Thyroid gland (tissue), 4 donors: Measurements from ENCODE around the gene APP. TPM values are rescaled to one million over a fixed set of nuclear protein-coding genes. Genes with fewer than 3 reads are reported as not detected.

Source experiments
- DNase-seq, 2 donors: peaks; one replicate each; pipeline ENCODE4 v3.0.0-alpha.2; 2019
- H3K27ac ChIP-seq, 3 donors: fragments of 200-600 bp; sonication (generic); 1 replicate in 2 of 3; 2 replicates in 1 of 3; pipeline ENCODE4 v1.5.1; 2016 to 2019; ENCODE audit warnings: mild to moderate bottlenecking in 1 of 3, moderate library complexity in 1 of 3
- H3K27me3 ChIP-seq: fragments of 200-600 bp; sonication (generic); one replicate; pipeline ENCODE4 v1.5.1; 2019
- H3K36me3 ChIP-seq, 2 donors: fragments of 200-600 bp; sonication (generic); one replicate each; pipeline ENCODE4 v1.5.1; 2016 to 2019
- H3K4me1 ChIP-seq, 2 donors: fragments of 200-600 bp; sonication (generic); one replicate each; pipeline ENCODE4 v1.5.1; 2017 to 2019
- H3K4me3 ChIP-seq, 3 donors: fragments of 200-600 bp; sonication (generic); replicated peaks in 1 of 3; 1 replicate in 2 of 3; 2 replicates in 1 of 3; pipeline ENCODE4 v1.5.1; 2016; ENCODE audit warnings: mild to moderate bottlenecking in 1 of 3
- H3K9me3 ChIP-seq: fragments of 200-600 bp; sonication (generic); one replicate; pipeline ENCODE4 v1.5.1; 2017
- CTCF ChIP-seq, 6 experiments: fragments of 200-600 bp in 3 of 6; fragments of 450-650 bp in 3 of 6; sonication (generic) in 3 of 6; IDR thresholded peaks; one replicate each; pipeline ENCODE4 v1.5.1; 2016 to 2019; ENCODE audit warnings: antibody characterized with exemption in 6 of 6, mild to moderate bottlenecking in 2 of 6, inconsistent platforms in 1 of 6, moderate library complexity in 1 of 6
- POLR2A ChIP-seq, 2 donors: fragments of 450-650 bp; IDR thresholded peaks; one replicate each; pipeline ENCODE4 v1.6.1; 2017; ENCODE audit warnings: antibody characterized with exemption in 2 of 2, mild to moderate bottlenecking in 2 of 2, moderate library complexity in 1 of 2
- WGBS, 2 donors: methylation state at CpG; one replicate each; pipeline ENCODE4 v1.1.5; 2017; 5-methylcytosine and 5-hydroxymethylcytosine counted together
- intact Hi-C: fragments of 100-400 bp; cut with DNase I; formaldehyde crosslinking; loops from one replicate; pipeline ENCODE4 v1.15.1; 2023
- total RNA-seq, 4 donors: library from RNA; depleted of rRNA; stranded (reverse); fragments of >200 nt; gene quantifications; one replicate each; pipeline ENCODE4 v1.2.3, GENCODE V29; 2016

The APP gene
- total RNA-seq, 4 donors from 2014 or later = 513 to 716 (median 676) TPM

DNA sequence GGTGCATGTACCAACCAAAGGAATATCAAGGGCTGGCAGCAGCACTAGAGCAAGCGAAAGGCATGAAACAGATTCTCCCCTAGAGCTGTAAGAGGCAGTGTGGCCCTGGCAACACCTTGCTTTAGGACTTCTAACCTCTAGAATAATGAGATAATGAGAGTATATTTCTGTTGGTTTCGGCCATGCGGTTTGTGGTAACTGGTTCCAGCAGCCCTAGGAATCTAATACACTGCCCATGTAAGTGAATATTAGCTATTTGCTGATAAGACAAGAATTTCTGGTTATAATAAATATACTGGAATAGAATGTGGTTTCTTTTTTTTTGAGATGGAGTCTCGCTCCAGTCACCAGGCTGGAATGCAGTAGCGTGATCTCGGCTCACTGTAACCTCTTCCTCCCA, 236.4 kb downstream of the APP start:
- intact Hi-C loops = no loop called here

GRCh38 chr21:25931765-25932164, 238.8 kb downstream of the APP start:
- no peaks in the 10 kb centered on the region for H3K9me3 ChIP-seq
- peak overlapping the region in 1 of 3 donors; percentile 36 for H3K27ac ChIP-seq
- no peaks in the 10 kb centered on the region for H3K36me3 ChIP-seq
- intact Hi-C loops = no loop called here
- 66 to 67% methylated on average over 3 of the region's 3 CpGs for WGBS, 2 donors
- no peaks in the 10 kb centered on the region for H3K27me3 ChIP-seq
- no peak for TF ChIP-seq POLR2A (IDR thresholded peaks at IDR 0.05)
- TF ChIP-seq CTCF (IDR thresholded peaks at IDR 0.05) = no peak
- H3K4me3 ChIP-seq = no peak overlapping the region
- DNase-seq = no peak
- peaks cover 3 to 9% of the 10 kb centered on the region in 2 donors for H3K4me1 ChIP-seq

More for the DNA sequence above, 236.4 kb downstream of the APP start:
- H3K9me3 ChIP-seq = no peaks in the 10 kb centered on the region
- peaks cover 7 to 10% of the 10 kb centered on the region in 2 donors for H3K4me1 ChIP-seq
- no peak for DNase-seq
- H3K27ac ChIP-seq = peak overlapping the region in 1 of 3 donors; percentile 46
- TF ChIP-seq CTCF (IDR thresholded peaks at IDR 0.05) = no peak
- TF ChIP-seq POLR2A (IDR thresholded peaks at IDR 0.05) = no peak
- WGBS, 2 donors = 97% methylated on average over 6 of the region's 6 CpGs
- H3K27me3 ChIP-seq = no peaks in the 10 kb centered on the region
- no peak overlapping the region for H3K4me3 ChIP-seq
- no peaks in the 10 kb centered on the region for H3K36me3 ChIP-seq

GRCh38 chr21:25929856-25930520, 240.6 kb downstream of the APP start:
- peaks cover 3 to 19% of the 10 kb centered on the region in 2 donors for H3K4me1 ChIP-seq
- whole genome bisulfite sequencing, 2 donors = 77 to 83% methylated on average over 9 of the region's 9 CpGs
- H3K36me3 ChIP-seq = no peaks in the 10 kb centered on the region
- no peak overlapping the region for H3K4me3 ChIP-seq
- no peaks in the 10 kb centered on the region for H3K9me3 ChIP-seq
- no peak for DNase-seq
- no peaks in the 10 kb centered on the region for H3K27me3 ChIP-seq
- TF ChIP-seq CTCF (IDR thresholded peaks at IDR 0.05) (no peak), POLR2A (IDR thresholded peaks at IDR 0.05) (no peak)
- intact Hi-C loops = no loop called here
- H3K27ac ChIP-seq = peak overlapping the region in 1 of 3 donors; percentile 4

DNA sequence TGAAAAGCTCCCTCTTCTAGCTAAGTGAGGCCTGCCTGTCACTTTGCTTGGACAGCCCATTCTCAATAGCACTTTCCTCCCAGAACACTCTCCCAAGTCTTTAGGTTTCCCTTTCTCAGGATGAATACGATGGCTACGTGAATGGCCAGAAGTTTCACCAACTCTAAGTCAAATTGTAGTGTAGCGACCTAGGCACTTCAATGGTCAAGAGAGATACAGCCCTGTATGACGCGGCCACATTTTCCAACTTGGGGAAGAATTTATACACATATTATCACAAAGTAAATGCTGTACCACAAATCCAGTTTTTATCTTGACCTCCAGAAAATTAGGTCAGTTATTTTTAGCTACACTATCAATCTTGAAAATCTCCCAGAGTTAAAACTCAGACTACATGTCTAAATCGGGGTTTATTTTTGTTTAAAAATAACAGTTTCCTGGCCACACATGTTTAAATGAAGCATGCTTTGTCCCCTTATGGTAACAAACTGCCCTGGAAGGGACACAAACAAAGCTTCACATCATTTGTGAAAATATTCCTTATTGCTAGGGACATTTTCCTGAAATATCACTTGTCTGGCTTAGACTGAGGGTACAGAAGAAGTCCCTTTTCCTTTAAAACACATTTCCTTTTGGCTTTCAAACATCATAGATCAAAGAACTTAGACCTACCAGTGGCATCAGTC, 243.2 kb downstream of the APP start:
- 71 to 73% methylated on average over 6 of the region's 6 CpGs for WGBS, 2 donors

More for the DNA sequence above, 243.2 kb downstream of the APP start:
- Histone ChIP-seq H3K4me3 (no peak overlapping the region), H3K27me3 (no peaks in the 10 kb centered on the region), H3K36me3 (no peaks in the 10 kb centered on the region), H3K27ac (peak overlapping the region; percentile 9 to 62 (median 50)), H3K4me1 (peaks cover 3 to 19% of the 10 kb centered on the region in 2 donors), H3K9me3 (no peaks in the 10 kb centered on the region)
- DNase-seq = no peak
- intact Hi-C loops = no loop called here
- TF ChIP-seq POLR2A (IDR thresholded peaks at IDR 0.05) (no peak), CTCF (IDR thresholded peaks at IDR 0.05) (no peak)
